A673 (cell line): ENCODE measurements around the gene ROS1.

Experiments
- CTCF ChIP-seq: fragments of 300-800, 200-600 bp; sonication (generic); conservative IDR thresholded peaks from 2 replicates; pipeline ENCODE4 v1.5.1; 2017; ENCODE audit warnings: low read depth, mild to moderate bottlenecking, antibody characterized with exemption, low read length, moderate library complexity, mixed read lengths
- EZH2 ChIP-seq: fragments of 200-600 bp; sonication (generic); IDR thresholded peaks from 2 replicates; pipeline ENCODE4 v1.6.1; 2017; ENCODE audit warnings: borderline replicate concordance, low read depth, mild to moderate bottlenecking, mixed read lengths, antibody characterized with exemption, low read length; ENCODE audit not compliant: poor library complexity, severe bottlenecking

- TF ChIP-seq CTCF (no peak), EZH2 (no peak)
Observed at GRCh38 chr6:117432273-117432672, 6.5 kb upstream of the ROS1 start.
